Measurements from ENCODE around the gene NCAPH2. TPM values are rescaled to one million over a fixed set of nuclear protein-coding genes. Genes with fewer than 3 reads are reported as not detected.
A peak's percentile ranks its signal among the peaks of the same experiment; 100 is the strongest.

NCAPH2 gene
- total RNA-seq, 4 donors from 2014 or later, result 34.0 to 85.8 (median 41.2) TPM

- peak overlapping the region in 1 of 4 donors; percentile 90 for H3K27ac ChIP-seq
These were observed 40.1 kb upstream of the NCAPH2 start for GRCh38 chr22:50467773-50468440.

DNA sequence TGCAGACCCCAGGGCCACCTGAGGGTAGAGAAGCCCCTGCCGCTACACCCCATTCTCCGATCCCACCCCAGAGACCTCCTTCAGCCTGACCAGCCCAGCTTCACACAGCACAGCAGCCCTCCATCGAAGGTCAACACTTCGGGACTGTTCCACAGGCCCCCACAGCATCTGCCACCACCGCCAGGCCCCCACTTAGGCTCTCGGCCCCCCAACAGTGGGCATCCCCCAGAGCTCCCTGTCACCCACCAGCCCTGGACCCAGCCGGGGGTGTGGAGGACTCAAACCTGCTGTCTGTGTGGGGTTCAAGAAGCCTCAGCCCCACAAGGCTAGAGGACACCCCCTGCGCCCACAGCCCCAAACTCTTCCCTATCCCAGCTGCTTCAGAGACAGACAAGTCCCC, 39.4 kb upstream of the NCAPH2 start:
- no peaks in the 10 kb centered on the region for H3K9me3 ChIP-seq
- H3K27ac ChIP-seq, result peak overlapping the region; percentile 68 to 90 (median 85)

More at GRCh38 chr22:50467773-50468440, 40.1 kb upstream of the NCAPH2 start:
- H3K4me3 ChIP-seq, result no peak overlapping the region
- H3K4me1 ChIP-seq, result peaks cover 22 to 51% (median 39%) of the 10 kb centered on the region in 4 donors
- no peak for DNase-seq
- no peak for TF ChIP-seq POLR2A (IDR thresholded peaks at IDR 0.05)
- TF ChIP-seq, protein P1, sequence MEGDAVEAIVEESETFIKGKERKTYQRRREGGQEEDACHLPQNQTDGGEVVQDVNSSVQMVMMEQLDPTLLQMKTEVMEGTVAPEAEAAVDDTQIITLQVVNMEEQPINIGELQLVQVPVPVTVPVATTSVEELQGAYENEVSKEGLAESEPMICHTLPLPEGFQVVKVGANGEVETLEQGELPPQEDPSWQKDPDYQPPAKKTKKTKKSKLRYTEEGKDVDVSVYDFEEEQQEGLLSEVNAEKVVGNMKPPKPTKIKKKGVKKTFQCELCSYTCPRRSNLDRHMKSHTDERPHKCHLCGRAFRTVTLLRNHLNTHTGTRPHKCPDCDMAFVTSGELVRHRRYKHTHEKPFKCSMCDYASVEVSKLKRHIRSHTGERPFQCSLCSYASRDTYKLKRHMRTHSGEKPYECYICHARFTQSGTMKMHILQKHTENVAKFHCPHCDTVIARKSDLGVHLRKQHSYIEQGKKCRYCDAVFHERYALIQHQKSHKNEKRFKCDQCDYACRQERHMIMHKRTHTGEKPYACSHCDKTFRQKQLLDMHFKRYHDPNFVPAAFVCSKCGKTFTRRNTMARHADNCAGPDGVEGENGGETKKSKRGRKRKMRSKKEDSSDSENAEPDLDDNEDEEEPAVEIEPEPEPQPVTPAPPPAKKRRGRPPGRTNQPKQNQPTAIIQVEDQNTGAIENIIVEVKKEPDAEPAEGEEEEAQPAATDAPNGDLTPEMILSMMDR (IDR thresholded peaks at IDR 0.05), result no peak
- H3K27me3 ChIP-seq, result no peaks in the 10 kb centered on the region
- H3K9me3 ChIP-seq, result no peaks in the 10 kb centered on the region
- H3K36me3 ChIP-seq, result peaks cover 0 to 54% (median 2%) of the 10 kb centered on the region in 3 donors

GRCh38 chr22:50469377-50470305, 38.4 kb upstream of the NCAPH2 start:
- Histone ChIP-seq H3K36me3 (peaks cover 0 to 37% (median 2%) of the 10 kb centered on the region in 3 donors), H3K4me3 (peak overlapping the region; percentile 13 to 41 (median 25)), H3K27me3 (no peaks in the 10 kb centered on the region), H3K9me3 (no peaks in the 10 kb centered on the region), H3K4me1 (peaks cover 22 to 63% (median 50%) of the 10 kb centered on the region in 4 donors), H3K27ac (peak overlapping the region; percentile 82 to 90 (median 87))
- no peak for TF ChIP-seq POLR2A (IDR thresholded peaks at IDR 0.05)
- TF ChIP-seq, protein P1 (IDR thresholded peaks at IDR 0.05), result no peak
- peak; percentile 91 to 99 (median 98) for DNase-seq

More for the DNA sequence above, 39.4 kb upstream of the NCAPH2 start:
- DNase-seq, result no peak
- Histone ChIP-seq H3K4me3 (peak overlapping the region in 1 of 4 donors; percentile 41), H3K4me1 (peaks cover 22 to 58% (median 47%) of the 10 kb centered on the region in 4 donors), H3K36me3 (peaks cover 0 to 47% (median 2%) of the 10 kb centered on the region in 3 donors), H3K27me3 (no peaks in the 10 kb centered on the region)
- no peak for TF ChIP-seq POLR2A (IDR thresholded peaks at IDR 0.05)
- TF ChIP-seq, protein P1 (IDR thresholded peaks at IDR 0.05), result no peak

- peak overlapping the region in 1 of 4 donors; percentile 22 for H3K4me3 ChIP-seq
- peak in 1 of 2 donors; percentile 11 for TF ChIP-seq POLR2A (IDR thresholded peaks at IDR 0.05)
- TF ChIP-seq, protein P1 (IDR thresholded peaks at IDR 0.05), result peak in 1 of 6 experiments; percentile 6
- peaks cover 22 to 67% (median 52%) of the 10 kb centered on the region in 4 donors for H3K4me1 ChIP-seq
- H3K27me3 ChIP-seq, result no peaks in the 10 kb centered on the region
- DNase-seq, result peak; percentile 61 to 73 (median 70)
- H3K27ac ChIP-seq, result peak overlapping the region; percentile 82 to 90 (median 87)
- H3K36me3 ChIP-seq, result peaks cover 0 to 28% (median 0%) of the 10 kb centered on the region in 3 donors
- no peaks in the 10 kb centered on the region for H3K9me3 ChIP-seq
These were observed 37.5 kb upstream of the NCAPH2 start for GRCh38 chr22:50470491-50470890.

- TF ChIP-seq, protein P1 (IDR thresholded peaks at IDR 0.05), result no peak
- TF ChIP-seq POLR2A (IDR thresholded peaks at IDR 0.05), result no peak
- no peaks in the 10 kb centered on the region for H3K27me3 ChIP-seq
- peak overlapping the region in 1 of 4 donors; percentile 22 for H3K4me3 ChIP-seq
- peaks cover 22 to 67% (median 53%) of the 10 kb centered on the region in 4 donors for H3K4me1 ChIP-seq
- H3K27ac ChIP-seq, result peak overlapping the region; percentile 82 to 90 (median 87)
- no peaks in the 10 kb centered on the region for H3K9me3 ChIP-seq
- peaks cover 0 to 20% (median 0%) of the 10 kb centered on the region in 3 donors for H3K36me3 ChIP-seq
- DNase-seq, result no peak
These were observed 36.7 kb upstream of the NCAPH2 start for GRCh38 chr22:50471197-50471847.
